ENCODE data around the gene FKBP6. TPM values are rescaled to one million over a fixed set of nuclear protein-coding genes. Genes with fewer than 3 reads are reported as not detected.
A peak's percentile ranks its signal among the peaks of the same experiment; 100 is the strongest.
"Not testable (repeated sequence)": the region's sequence is repeated elsewhere in the genome, so short reads cannot be mapped to it uniquely, and the experiment has no call there.

Gene FKBP6
- not detected in 2 replicates for total RNA-seq

- H3K36me3 Mint-ChIP-seq (ENCODE audit: low read depth); H3K27me3 Mint-ChIP-seq; H3K9me3 Mint-ChIP-seq; intact Hi-C loops (cut with micrococcal nuclease); H3K4me3 Mint-ChIP-seq; DNase-seq; H3K27ac Mint-ChIP-seq: not testable (repeated sequence)
- H3K4me1 Mint-ChIP-seq = peaks cover 11% of the 10 kb centered on the region
Observed at GRCh38 chr7:73327922-73328321, at the start of gene FKBP6, which contains the start of gene TRIM50. FKBP6 (plus strand) TSS chr7:73328161; CDS start chr7:73328429, 268 bp downstream. TRIM50 (minus strand) TSS chr7:73328082; CDS start chr7:73324787, 3,295 bp downstream.

- H3K9me3 Mint-ChIP-seq; DNase-seq; H3K27me3 Mint-ChIP-seq; intact Hi-C loops (cut with micrococcal nuclease); H3K4me3 Mint-ChIP-seq; H3K27ac Mint-ChIP-seq; H3K4me1 Mint-ChIP-seq; H3K36me3 Mint-ChIP-seq (ENCODE audit: low read depth): not testable (repeated sequence)
Observed at GRCh38 chr7:73297235-73297634, 30.7 kb upstream of the FKBP6 start.

GRCh38 chr7:73297706-73298105 lies 30.3 kb upstream of the FKBP6 start:
- H3K4me1 Mint-ChIP-seq; intact Hi-C loops (cut with micrococcal nuclease); DNase-seq; H3K27me3 Mint-ChIP-seq; H3K36me3 Mint-ChIP-seq (ENCODE audit: low read depth); H3K9me3 Mint-ChIP-seq; H3K27ac Mint-ChIP-seq; H3K4me3 Mint-ChIP-seq: not testable (repeated sequence)

- H3K4me1 Mint-ChIP-seq; DNase-seq; H3K9me3 Mint-ChIP-seq; intact Hi-C loops (cut with micrococcal nuclease); H3K36me3 Mint-ChIP-seq (ENCODE audit: low read depth); H3K4me3 Mint-ChIP-seq; H3K27me3 Mint-ChIP-seq; H3K27ac Mint-ChIP-seq: not testable (repeated sequence)
Observed at GRCh38 chr7:73299812-73300211, 28.1 kb upstream of the FKBP6 start.

- H3K27me3 Mint-ChIP-seq; H3K27ac Mint-ChIP-seq; H3K4me3 Mint-ChIP-seq; intact Hi-C loops (cut with micrococcal nuclease); H3K4me1 Mint-ChIP-seq; DNase-seq; H3K9me3 Mint-ChIP-seq: not testable (repeated sequence)
- peaks cover 14% of the 10 kb centered on the region for H3K36me3 Mint-ChIP-seq (ENCODE audit: low read depth)
Observed at GRCh38 chr7:73301108-73301507, 26.9 kb upstream of the FKBP6 start.

GRCh38 chr7:73302846-73303245 lies 25.1 kb upstream of the FKBP6 start:
- intact Hi-C loops (cut with micrococcal nuclease); H3K27me3 Mint-ChIP-seq; H3K27ac Mint-ChIP-seq; H3K9me3 Mint-ChIP-seq; DNase-seq; H3K4me3 Mint-ChIP-seq: not testable (repeated sequence)
- H3K4me1 Mint-ChIP-seq = peaks cover 15% of the 10 kb centered on the region
- peaks cover 27% of the 10 kb centered on the region for H3K36me3 Mint-ChIP-seq (ENCODE audit: low read depth)

- peaks cover 31% of the 10 kb centered on the region for H3K36me3 Mint-ChIP-seq (ENCODE audit: low read depth)
- H3K27ac Mint-ChIP-seq = no peak overlapping the region
- H3K9me3 Mint-ChIP-seq = no peaks in the 10 kb centered on the region
- DNase-seq = no peak
- H3K4me3 Mint-ChIP-seq = no peak overlapping the region
- intact Hi-C loops (cut with micrococcal nuclease) = no loop called here
- no peaks in the 10 kb centered on the region for H3K27me3 Mint-ChIP-seq
- H3K4me1 Mint-ChIP-seq = peaks cover 19% of the 10 kb centered on the region
Observed at GRCh38 chr7:73303546-73303945, 24.4 kb upstream of the FKBP6 start.

GRCh38 chr7:73304071-73304470 lies 23.9 kb upstream of the FKBP6 start:
- H3K4me3 Mint-ChIP-seq = no peak overlapping the region
- H3K27ac Mint-ChIP-seq = no peak overlapping the region
- H3K27me3 Mint-ChIP-seq = no peaks in the 10 kb centered on the region
- intact Hi-C loops (cut with micrococcal nuclease) = no loop called here
- H3K9me3 Mint-ChIP-seq = no peaks in the 10 kb centered on the region
- H3K36me3 Mint-ChIP-seq (ENCODE audit: low read depth) = peaks cover 34% of the 10 kb centered on the region
- no peak for DNase-seq
- H3K4me1 Mint-ChIP-seq = peaks cover 21% of the 10 kb centered on the region

GRCh38 chr7:73304612-73305387 lies 23.2 kb upstream of the FKBP6 start:
- peaks cover 34% of the 10 kb centered on the region for H3K36me3 Mint-ChIP-seq (ENCODE audit: low read depth)
- intact Hi-C loops (cut with micrococcal nuclease); H3K27ac Mint-ChIP-seq; DNase-seq; H3K27me3 Mint-ChIP-seq; H3K9me3 Mint-ChIP-seq; H3K4me3 Mint-ChIP-seq: not testable (repeated sequence)
- H3K4me1 Mint-ChIP-seq = peaks cover 23% of the 10 kb centered on the region

- Mint-ChIP-seq H3K4me1 (peaks cover 23% of the 10 kb centered on the region), H3K9me3 (no peaks in the 10 kb centered on the region), H3K36me3 (ENCODE audit: low read depth) (peaks cover 34% of the 10 kb centered on the region), H3K4me3 (peak overlapping the region; percentile 100), H3K27ac (peak overlapping the region; percentile 60), H3K27me3 (no peaks in the 10 kb centered on the region)
- DNase-seq = no peak
- intact Hi-C loops (cut with micrococcal nuclease) = no loop called here
Observed at GRCh38 chr7:73307436-73307835, 20.5 kb upstream of the FKBP6 start.

GRCh38 chr7:73308074-73308664 lies 19.8 kb upstream of the FKBP6 start:
- H3K4me3 Mint-ChIP-seq = peak overlapping the region; percentile 100
- peaks cover 23% of the 10 kb centered on the region for H3K4me1 Mint-ChIP-seq
- peak overlapping the region; percentile 97 for H3K27ac Mint-ChIP-seq
- intact Hi-C loops (cut with micrococcal nuclease) = no loop called here
- H3K9me3 Mint-ChIP-seq = no peaks in the 10 kb centered on the region
- H3K27me3 Mint-ChIP-seq = no peaks in the 10 kb centered on the region
- H3K36me3 Mint-ChIP-seq (ENCODE audit: low read depth) = peaks cover 30% of the 10 kb centered on the region
- DNase-seq = no peak

- H3K4me3 Mint-ChIP-seq = peak within 1 kb of the TSS; percentile 100
- intact Hi-C loops (cut with micrococcal nuclease) = no loop called here
- DNase-seq = peak; percentile 97
- no peaks in the 10 kb centered on the region for H3K27me3 Mint-ChIP-seq
- peak within 1 kb of the TSS; percentile 97 for H3K27ac Mint-ChIP-seq
- peaks cover 29% of the 10 kb centered on the region for H3K36me3 Mint-ChIP-seq (ENCODE audit: low read depth)
- no peaks in the 10 kb centered on the region for H3K9me3 Mint-ChIP-seq
- peaks cover 23% of the 10 kb centered on the region for H3K4me1 Mint-ChIP-seq
Observed at GRCh38 chr7:73308665-73309214, 19.2 kb upstream of the FKBP6 start, which contains the start of gene NSUN5. NSUN5 (minus strand) TSS chr7:73308826; CDS start chr7:73308790, 36 bp downstream.

- Mint-ChIP-seq H3K4me1 (peaks cover 18% of the 10 kb centered on the region), H3K36me3 (ENCODE audit: low read depth) (peaks cover 18% of the 10 kb centered on the region)
- H3K9me3 Mint-ChIP-seq; intact Hi-C loops (cut with micrococcal nuclease); DNase-seq; H3K4me3 Mint-ChIP-seq; H3K27me3 Mint-ChIP-seq; H3K27ac Mint-ChIP-seq: not testable (repeated sequence)
Observed at GRCh38 chr7:73311421-73311820, 16.5 kb upstream of the FKBP6 start.

- no peaks in the 10 kb centered on the region for H3K27me3 Mint-ChIP-seq
- H3K4me1 Mint-ChIP-seq = peaks cover 7% of the 10 kb centered on the region
- peaks cover 6% of the 10 kb centered on the region for H3K36me3 Mint-ChIP-seq (ENCODE audit: low read depth)
- no peak overlapping the region for H3K27ac Mint-ChIP-seq
- no peak overlapping the region for H3K4me3 Mint-ChIP-seq
- no peak for DNase-seq
- no peaks in the 10 kb centered on the region for H3K9me3 Mint-ChIP-seq
- intact Hi-C loops (cut with micrococcal nuclease) = no loop called here
Observed at GRCh38 chr7:73312831-73313520, 15.0 kb upstream of the FKBP6 start.

Measured in activated CD4-positive, alpha-beta T cell treated with anti-CD3 and anti-CD28 coated beads, Interleukin-2, amount 10 ng/mL, durations not matched to agents 24 days and 14 days (primary cell).